CD14-positive monocyte (primary cell): ENCODE data around the gene PNLDC1. TPM values are rescaled to one million over a fixed set of nuclear protein-coding genes. Genes with fewer than 3 reads are reported as not detected.
A peak's percentile ranks its signal among the peaks of the same experiment; 100 is the strongest.

Source experiments
- DNase-seq, 3 donors: peaks; one replicate each; pipeline ENCODE4 v3.0.0-alpha.2; 2011 to 2022
- H2AFZ ChIP-seq: 2 replicates; pipeline ENCODE4 v1.6.0; 2012; ENCODE audit warnings: mild to moderate bottlenecking, low read depth, low read length, inconsistent platforms; ENCODE audit not compliant: insufficient read depth, poor library complexity, severe bottlenecking
- H3K27ac ChIP-seq, 2 donors: 1 replicate in 1 of 2; 2 replicates in 1 of 2; pipeline ENCODE4 v1.5.1; 2012 to 2013; ENCODE audit warnings: low read length in 2 of 2, control low read depth in 1 of 2, inconsistent platforms in 1 of 2, low read depth in 1 of 2, mild to moderate bottlenecking in 1 of 2
- H3K27me3 ChIP-seq, 2 donors: one replicate each; pipeline versions ENCODE4 v1.6.0 to v1.6.1; 2011 to 2013; ENCODE audit warnings: low read length in 2 of 2; ENCODE audit not compliant: control insufficient read depth in 2 of 2, insufficient read depth in 2 of 2
- H3K36me3 ChIP-seq, 2 donors: replicated peaks in 1 of 2; 1 replicate in 1 of 2; 2 replicates in 1 of 2; pipeline versions ENCODE4 v1.5.1 to v1.6.1; 2012 to 2013; ENCODE audit warnings: low read length in 2 of 2, control low read depth in 1 of 2, inconsistent platforms in 1 of 2, mild to moderate bottlenecking in 1 of 2; ENCODE audit not compliant: insufficient read depth in 2 of 2, control insufficient read depth in 1 of 2
- H3K4me1 ChIP-seq, 2 donors: 1 replicate in 1 of 2; 2 replicates in 1 of 2; pipeline versions ENCODE4 v1.5.1 to v1.6.1; 2012 to 2013; ENCODE audit warnings: low read length in 2 of 2, control low read depth in 1 of 2, inconsistent platforms in 1 of 2, mild to moderate bottlenecking in 1 of 2, moderate library complexity in 1 of 2; ENCODE audit not compliant: insufficient read depth in 2 of 2, control insufficient read depth in 1 of 2
- H3K4me2 ChIP-seq: replicated peaks from 2 replicates; pipeline ENCODE3; 2012; ENCODE audit warnings: low read length, moderate library complexity, mild to moderate bottlenecking; ENCODE audit not compliant: poor library complexity, severe bottlenecking; ENCODE audit errors: extremely low read depth
- H3K4me3 ChIP-seq, 3 experiments: fragments of 200-600 bp in 1 of 3; sonication (generic) in 1 of 3; replicated peaks in 1 of 3; 1 replicate in 2 of 3; 2 replicates in 1 of 3; pipeline ENCODE4 v1.5.1; 2011 to 2013; ENCODE audit warnings: low read length in 3 of 3, mild to moderate bottlenecking in 3 of 3, control low read depth in 2 of 3, low read depth in 2 of 3, inconsistent platforms in 1 of 3, moderate library complexity in 1 of 3
- H3K79me2 ChIP-seq: 2 replicates; pipeline ENCODE4 v1.6.0; 2012; ENCODE audit warnings: mild to moderate bottlenecking, control low read depth, inconsistent platforms, low read length, moderate library complexity; ENCODE audit not compliant: insufficient read depth
- H3K9ac ChIP-seq: 2 replicates; pipeline ENCODE4 v1.6.0; 2017; ENCODE audit warnings: low read length, mild to moderate bottlenecking; ENCODE audit not compliant: insufficient read depth, poor library complexity, severe bottlenecking
- H3K9me3 ChIP-seq, 2 donors: replicated peaks in 1 of 2; 1 replicate in 1 of 2; 2 replicates in 1 of 2; pipeline versions ENCODE4 v1.5.1 to v1.6.1; 2012 to 2013; ENCODE audit warnings: low read length in 2 of 2, control low read depth in 1 of 2; ENCODE audit not compliant: control insufficient read depth in 1 of 2, insufficient read depth in 1 of 2
- H4K20me1 ChIP-seq: 2 replicates; pipeline ENCODE4 v1.6.0; 2012; ENCODE audit warnings: mild to moderate bottlenecking, low read length, control low read depth, moderate library complexity; ENCODE audit not compliant: insufficient read depth
- H3K27ac Mint-ChIP-seq, 7 donors: one replicate each; pipeline ENCODE4 v1.8.0; 2020; ENCODE audit warnings: mild to moderate bottlenecking in 7 of 7, mixed read lengths in 7 of 7, moderate library complexity in 6 of 7, inconsistent platforms in 2 of 7
- H3K27me3 Mint-ChIP-seq, 3 donors: one replicate each; pipeline ENCODE4 v1.8.0; 2021 to 2022; ENCODE audit warnings: low read depth in 3 of 3, mild to moderate bottlenecking in 3 of 3, mixed read lengths in 3 of 3, moderate library complexity in 3 of 3, inconsistent platforms in 1 of 3
- H3K36me3 Mint-ChIP-seq, 2 donors: one replicate each; pipeline ENCODE4 v1.8.0; 2020; ENCODE audit warnings: mixed read lengths in 2 of 2, inconsistent platforms in 1 of 2, mild to moderate bottlenecking in 1 of 2
- H3K4me1 Mint-ChIP-seq: one replicate; pipeline ENCODE4 v1.8.0; 2020; ENCODE audit warnings: mild to moderate bottlenecking, mixed read lengths
- H3K4me3 Mint-ChIP-seq, 2 donors: one replicate each; pipeline ENCODE4 v1.8.0; 2020; ENCODE audit warnings: mild to moderate bottlenecking in 2 of 2, mixed read lengths in 2 of 2, moderate library complexity in 1 of 2
- H3K9me3 Mint-ChIP-seq, 7 donors: one replicate each; pipeline ENCODE4 v1.8.0; 2020 to 2022; ENCODE audit warnings: mixed read lengths in 7 of 7, mild to moderate bottlenecking in 6 of 7, moderate library complexity in 6 of 7, inconsistent platforms in 2 of 7
- CTCF ChIP-seq: fragments of 200-600 bp; IDR thresholded peaks from one replicate; pipeline ENCODE4 v1.8.0; 2022; ENCODE audit warnings: antibody characterized with exemption, mild to moderate bottlenecking
- WGBS: methylation state at CpG from one replicate; pipeline ENCODE4 v1.1.5; 2013; ENCODE audit warnings: missing lambda C conversion rate; ENCODE audit not compliant: insufficient coverage; 5-methylcytosine and 5-hydroxymethylcytosine counted together
- intact Hi-C, 2 donors: fragments of 100-400 bp; cut with micrococcal nuclease; formaldehyde crosslinking; loops; one replicate each; pipeline versions ENCODE4 v1.15.0 to v1.15.1; 2023
- polyA plus RNA-seq, 3 donors: library from polyadenylated mRNA; depleted of rRNA in 1 of 3; unstranded in 2 of 3; stranded (reverse) in 1 of 3; fragments of 300-500 nt in 2 of 3; fragments of >200 nt in 1 of 3; fragmentation: Illumina TruSeq in 2 of 3; gene quantifications; 1 replicate in 2 of 3; 2 replicates in 1 of 3; pipeline ENCODE4 v1.2.3, GENCODE V29; 2012 to 2021

Gene PNLDC1
- polyA plus RNA-seq, 3 donors, result 0.56 TPM; not detected in 2

DNA sequence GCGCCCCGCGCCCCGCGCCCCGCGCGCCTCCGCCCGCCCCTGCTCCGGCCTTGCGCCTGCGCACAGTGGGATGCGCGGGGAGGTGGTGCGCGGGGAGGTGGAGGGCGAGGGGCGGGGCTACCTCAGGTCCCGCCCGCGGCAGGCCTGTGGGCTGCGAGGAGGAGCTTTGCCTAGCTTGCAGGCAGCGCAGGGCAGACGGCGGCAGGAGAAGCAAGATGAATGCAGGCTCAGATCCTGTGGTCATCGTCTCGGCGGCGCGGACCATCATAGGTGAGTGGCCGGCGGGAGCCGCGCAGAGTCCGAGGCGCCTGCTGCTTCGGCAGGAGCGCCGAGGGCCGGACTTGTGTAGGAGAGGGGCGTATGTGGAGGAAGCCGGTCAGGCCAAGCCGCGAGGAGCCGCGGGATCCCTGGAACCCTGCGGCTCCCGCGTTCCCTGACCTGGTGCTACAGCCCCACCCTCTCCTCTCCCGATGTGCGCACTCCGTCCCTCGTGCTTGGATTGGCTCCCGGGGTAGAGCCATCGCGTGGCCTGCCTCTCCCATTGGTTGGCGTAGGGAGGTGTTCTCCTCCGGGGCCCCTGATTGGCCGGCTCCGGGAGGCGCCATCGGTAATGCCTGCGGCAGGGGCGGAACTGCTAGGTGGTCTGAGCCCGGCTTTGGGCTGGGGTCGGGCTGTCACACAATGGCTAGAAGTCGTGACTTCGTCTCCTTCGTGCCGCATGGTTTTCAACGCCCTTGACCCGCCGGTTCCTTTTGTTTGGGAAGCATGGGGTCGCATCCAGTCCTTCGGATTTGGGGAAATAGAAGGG, 38.0 kb upstream of the PNLDC1 start, which contains the start of gene ACAT2:
Gene ACAT2, plus strand, starts transcription at position 173 of the 808 bp plus-strand sequence. Its CDS starts 43 bp downstream, at position 216.
- peak; percentile 89 to 93 (median 91) for DNase-seq
- H3K9me3 ChIP-seq, result no peaks in the 10 kb centered on the region
- peak within 1 kb of the TSS; percentile 95 to 96 for H3K27ac ChIP-seq
- peak within 1 kb of the TSS; percentile 93 to 98 (median 97) for H3K27ac Mint-ChIP-seq
- TF ChIP-seq CTCF, result no peak
- peaks cover 20 to 29% of the 10 kb centered on the region in 2 donors for H3K4me1 ChIP-seq
- H3K4me1 Mint-ChIP-seq, result peaks cover 26% of the 10 kb centered on the region
- peaks cover 6% of the 10 kb centered on the region for H3K79me2 ChIP-seq
- peaks cover 19 to 40% of the 10 kb centered on the region in 2 donors for H3K36me3 ChIP-seq
- no peaks in the 10 kb centered on the region for H3K27me3 Mint-ChIP-seq
- H3K4me3 ChIP-seq, result peak within 1 kb of the TSS; percentile 83 to 93 (median 90)
- H3K4me2 ChIP-seq, result peak within 1 kb of the TSS; percentile 90
- H3K27me3 ChIP-seq, result no peaks in the 10 kb centered on the region
- H3K9me3 Mint-ChIP-seq, result no peaks in the 10 kb centered on the region
- WGBS, result under 1% methylated on average over 62 of the region's 76 CpGs
- H3K4me3 Mint-ChIP-seq, result peak within 1 kb of the TSS; percentile 92 to 96
- peak within 1 kb of the TSS; percentile 99 for H2AFZ ChIP-seq
- peaks cover 3% of the 10 kb centered on the region for H4K20me1 ChIP-seq
- H3K36me3 Mint-ChIP-seq, result peaks cover 24 to 40% of the 10 kb centered on the region in 2 donors
- intact Hi-C loops, result loop anchor here (5.0 kb wide), 1 partner anchor 35 kb away; the partner anchor contains the start of gene WTAP (in 2 of the 2)
- peak within 1 kb of the TSS; percentile 85 for H3K9ac ChIP-seq

GRCh38 chr6:159762681-159763293, 37.3 kb upstream of the PNLDC1 start:
- H4K20me1 ChIP-seq, result no peaks in the 10 kb centered on the region
- peaks cover 20 to 29% of the 10 kb centered on the region in 2 donors for H3K4me1 ChIP-seq
- peaks cover 26% of the 10 kb centered on the region for H3K4me1 Mint-ChIP-seq
- H2AFZ ChIP-seq, result peak overlapping the region; percentile 99
- H3K36me3 ChIP-seq, result peaks cover 15 to 40% of the 10 kb centered on the region in 2 donors
- peak; percentile 47 to 82 (median 60) for DNase-seq
- WGBS, result 19% methylated on average over 14 of the region's 16 CpGs
- H3K27me3 Mint-ChIP-seq, result no peaks in the 10 kb centered on the region
- H3K4me3 ChIP-seq, result peak overlapping the region; percentile 83 to 93 (median 90)
- peak overlapping the region; percentile 85 for H3K9ac ChIP-seq
- intact Hi-C loops, result loop anchor here (5.0 kb wide), 1 partner anchor 35 kb away; the partner anchor contains the start of gene WTAP (in 2 of the 2)
- peak overlapping the region; percentile 95 to 96 for H3K27ac ChIP-seq
- H3K4me3 Mint-ChIP-seq, result peak overlapping the region; percentile 92 to 95
- peaks cover 6% of the 10 kb centered on the region for H3K79me2 ChIP-seq
- H3K9me3 ChIP-seq, result no peaks in the 10 kb centered on the region
- H3K4me2 ChIP-seq, result peak overlapping the region; percentile 90
- TF ChIP-seq CTCF, result no peak
- peak overlapping the region; percentile 93 to 98 (median 95) for H3K27ac Mint-ChIP-seq
- H3K9me3 Mint-ChIP-seq, result no peaks in the 10 kb centered on the region
- peaks cover 26 to 40% of the 10 kb centered on the region in 2 donors for H3K36me3 Mint-ChIP-seq
- no peaks in the 10 kb centered on the region for H3K27me3 ChIP-seq
